Ovary (tissue), 3 donors: Measurements from ENCODE around the gene ADPGK.

Experiments
- POLR2A ChIP-seq: fragments of 450-650 bp; IDR thresholded peaks from one replicate; pipeline ENCODE4 v1.6.1; 2017; ENCODE audit warnings: antibody characterized with exemption, mild to moderate bottlenecking, moderate library complexity
- TF ChIP-seq, protein P1 (sequence below), 3 donors: fragments of 450-650 bp in 2 of 3; fragments of 200-600 bp in 1 of 3; IDR thresholded peaks; one replicate each; pipeline versions ENCODE4 v1.5.1 to v1.8.0; 2016 to 2022; ENCODE audit warnings: antibody characterized with exemption in 3 of 3, mild to moderate bottlenecking in 1 of 3
- donor health status: DM: no; HTN: no; CAD: no.

DNA sequence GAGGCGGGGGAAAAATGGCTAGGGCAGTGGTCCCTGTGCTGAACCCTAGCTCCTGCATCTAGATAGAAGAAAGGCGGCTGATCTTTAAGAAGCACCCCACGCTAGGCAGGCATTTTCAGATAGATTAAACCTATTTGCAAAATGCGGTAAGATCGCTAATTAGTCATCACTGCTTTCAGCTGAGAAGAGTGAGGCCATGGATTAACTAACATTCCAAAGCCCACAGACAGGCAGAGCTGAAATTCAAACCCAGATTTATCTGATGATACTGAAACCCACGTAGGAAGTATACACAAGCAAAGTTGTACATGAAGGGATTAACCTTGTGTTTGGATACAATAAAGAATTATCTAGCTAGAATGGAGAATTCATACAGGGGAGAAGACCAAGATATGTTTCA, 4.8 kb downstream of the ADPGK start:
- TF ChIP-seq, protein P1, sequence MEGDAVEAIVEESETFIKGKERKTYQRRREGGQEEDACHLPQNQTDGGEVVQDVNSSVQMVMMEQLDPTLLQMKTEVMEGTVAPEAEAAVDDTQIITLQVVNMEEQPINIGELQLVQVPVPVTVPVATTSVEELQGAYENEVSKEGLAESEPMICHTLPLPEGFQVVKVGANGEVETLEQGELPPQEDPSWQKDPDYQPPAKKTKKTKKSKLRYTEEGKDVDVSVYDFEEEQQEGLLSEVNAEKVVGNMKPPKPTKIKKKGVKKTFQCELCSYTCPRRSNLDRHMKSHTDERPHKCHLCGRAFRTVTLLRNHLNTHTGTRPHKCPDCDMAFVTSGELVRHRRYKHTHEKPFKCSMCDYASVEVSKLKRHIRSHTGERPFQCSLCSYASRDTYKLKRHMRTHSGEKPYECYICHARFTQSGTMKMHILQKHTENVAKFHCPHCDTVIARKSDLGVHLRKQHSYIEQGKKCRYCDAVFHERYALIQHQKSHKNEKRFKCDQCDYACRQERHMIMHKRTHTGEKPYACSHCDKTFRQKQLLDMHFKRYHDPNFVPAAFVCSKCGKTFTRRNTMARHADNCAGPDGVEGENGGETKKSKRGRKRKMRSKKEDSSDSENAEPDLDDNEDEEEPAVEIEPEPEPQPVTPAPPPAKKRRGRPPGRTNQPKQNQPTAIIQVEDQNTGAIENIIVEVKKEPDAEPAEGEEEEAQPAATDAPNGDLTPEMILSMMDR (IDR thresholded peaks at IDR 0.05) = no peak
- TF ChIP-seq POLR2A = no peak
